OCI-LY1 (cell line): ENCODE results near the gene STEEP1.

ENCODE experiments used
- H2AFZ ChIP-seq: fragments of 200-600 bp; sonication (generic), shearing (Covaris generic); 2 replicates; pipeline ENCODE4 v1.6.0; 2014; ENCODE audit warnings: antibody characterized with exemption, mild to moderate bottlenecking, low read length
- H3F3A ChIP-seq: fragments of 200-600 bp; sonication (generic), shearing (Covaris generic); 2 replicates; pipeline ENCODE4 v1.6.0; 2014; ENCODE audit warnings: mild to moderate bottlenecking, antibody characterized with exemption, low read length, moderate library complexity; ENCODE audit not compliant: insufficient read depth
- H3K27ac ChIP-seq: fragments of 200-600 bp; sonication (generic); 2 replicates; pipeline ENCODE4 v1.5.1; 2014; ENCODE audit warnings: low read length, mixed run types, mild to moderate bottlenecking, low read depth; ENCODE audit not compliant: poor library complexity, severe bottlenecking
- H3K27me3 ChIP-seq: fragments of 200-600 bp; sonication (generic); 2 replicates; pipeline ENCODE4 v1.6.0; 2014; ENCODE audit warnings: antibody characterized with exemption, mild to moderate bottlenecking, low read length, moderate library complexity; ENCODE audit not compliant: insufficient read depth
- H3K36me3 ChIP-seq: fragments of 200-600 bp; sonication (generic); 2 replicates; pipeline ENCODE4 v1.6.1; 2014; ENCODE audit warnings: mild to moderate bottlenecking, antibody characterized with exemption, low read length, moderate library complexity, mixed read lengths; ENCODE audit not compliant: insufficient read depth
- H3K4me1 ChIP-seq: fragments of 200-600 bp; sonication (generic); 2 replicates; pipeline ENCODE4 v1.5.1; 2014; ENCODE audit warnings: mild to moderate bottlenecking, low read length, moderate library complexity; ENCODE audit not compliant: insufficient read depth, severe bottlenecking
- H3K4me2 ChIP-seq: fragments of 200-600 bp; sonication (generic), shearing (Covaris generic); 2 replicates; pipeline ENCODE4 v1.6.1; 2014; ENCODE audit warnings: low read length
- H3K4me3 ChIP-seq: fragments of 200-600 bp; sonication (generic); 2 replicates; pipeline ENCODE4 v1.5.1; 2014; ENCODE audit warnings: low read length, low read depth, mild to moderate bottlenecking, mixed read lengths; ENCODE audit not compliant: poor library complexity, severe bottlenecking
- H3K79me2 ChIP-seq: fragments of 200-600 bp; shearing (Covaris generic); 2 replicates; pipeline ENCODE4 v1.6.1; 2016; ENCODE audit warnings: mixed run types, low read length, mixed read lengths; ENCODE audit not compliant: insufficient read depth
- H3K9ac ChIP-seq: fragments of 200-600 bp; sonication (generic), shearing (Covaris generic); 2 replicates; pipeline ENCODE4 v1.6.1; 2014; ENCODE audit warnings: mild to moderate bottlenecking, low read length, mixed read lengths
- H3K9me2 ChIP-seq: fragments of 200-600 bp; sonication (generic), shearing (Covaris generic); 2 replicates; pipeline ENCODE4 v1.6.1; 2014; ENCODE audit warnings: low read depth, mild to moderate bottlenecking, low read length, mixed read lengths
- H3K9me3 ChIP-seq: fragments of 200-600 bp; shearing (Covaris generic); 2 replicates; pipeline ENCODE4 v1.6.1; 2014; ENCODE audit warnings: low read length, mixed read lengths
- H4K20me1 ChIP-seq: fragments of 200-600 bp; sonication (generic), shearing (Covaris generic); 2 replicates; pipeline ENCODE4 v1.6.0; 2016; ENCODE audit warnings: mild to moderate bottlenecking, low read length; ENCODE audit not compliant: insufficient read depth
- CTCF ChIP-seq: fragments of 200-600 bp; sonication (generic), shearing (Covaris generic); IDR thresholded peaks from 2 replicates; pipeline ENCODE4 v1.5.1; 2017; ENCODE audit warnings: mild to moderate bottlenecking, antibody characterized with exemption, low read length, moderate library complexity, mixed read lengths
- EZH2 ChIP-seq: fragments of 200-600 bp; sonication (generic), shearing (Covaris generic); IDR thresholded peaks from 2 replicates; pipeline ENCODE4 v1.8.0; 2017; ENCODE audit warnings: borderline replicate concordance, mixed run types, mild to moderate bottlenecking, antibody characterized with exemption, low read length, moderate library complexity, mixed read lengths

STEEP1 gene

GRCh38 chrX:119579414-119579813 lies 14.2 kb upstream of the STEEP1 start:
- Histone ChIP-seq H3K36me3 (peaks cover 32% of the 10 kb centered on the region; the same call in 1 of the 2 replicates), H3K9me3 (no peaks in the 10 kb centered on the region), H3K9ac (no peak overlapping the region; the same call in 1 of the 2 replicates), H3K4me2 (peak overlapping the region; percentile 37; the same call in 1 of the 2 replicates), H4K20me1 (no peaks in the 10 kb centered on the region), H3K4me1 (peaks cover 64% of the 10 kb centered on the region), H3K4me3 (no peak overlapping the region), H3K27me3 (no peaks in the 10 kb centered on the region), H2AFZ (no peak overlapping the region), H3K79me2 (peaks cover 9% of the 10 kb centered on the region), H3F3A (no peaks in the 10 kb centered on the region), H3K9me2 (no peaks in the 10 kb centered on the region), H3K27ac (peak overlapping the region; percentile 84)
- TF ChIP-seq CTCF, result no peak
- TF ChIP-seq EZH2, result no peak

GRCh38 chrX:119574394-119575266 lies 9.4 kb upstream of the STEEP1 start, which contains the start of gene UBE2A:
TSS of gene UBE2A (plus strand) at chrX:119574563. CDS start at chrX:119574712, 149 bp downstream.
- TF ChIP-seq CTCF (peak; percentile 9; the same call in 1 of the 2 replicates), EZH2 (no peak)
- Histone ChIP-seq H3K4me1 (peaks cover 49% of the 10 kb centered on the region), H3K36me3 (peaks cover 8% of the 10 kb centered on the region; the same call in 1 of the 2 replicates), H3K9me2 (no peaks in the 10 kb centered on the region), H4K20me1 (no peaks in the 10 kb centered on the region), H3K79me2 (peaks cover 9% of the 10 kb centered on the region), H3K9me3 (no peaks in the 10 kb centered on the region), H3K27ac (peak within 1 kb of the TSS; percentile 47), H3K4me3 (peak within 1 kb of the TSS; percentile 94), H3K27me3 (no peaks in the 10 kb centered on the region), H3F3A (no peaks in the 10 kb centered on the region), H3K9ac (peak within 1 kb of the TSS; percentile 94), H2AFZ (no peak within 1 kb of the TSS), H3K4me2 (peak within 1 kb of the TSS; percentile 90)

- H3K9me3 ChIP-seq, result no peaks in the 10 kb centered on the region
- no peaks in the 10 kb centered on the region for H3K9me2 ChIP-seq
- H3K4me3 ChIP-seq, result peak overlapping the region; percentile 94
- TF ChIP-seq EZH2 (no peak), CTCF (no peak)
- no peak overlapping the region for H3K27ac ChIP-seq
- no peaks in the 10 kb centered on the region for H3F3A ChIP-seq
- H3K9ac ChIP-seq, result peak overlapping the region; percentile 62
- H3K27me3 ChIP-seq, result no peaks in the 10 kb centered on the region
- peaks cover 9% of the 10 kb centered on the region for H3K79me2 ChIP-seq
- H2AFZ ChIP-seq, result no peak overlapping the region
- H3K36me3 ChIP-seq, result peaks cover 8% of the 10 kb centered on the region; the same call in 1 of the 2 replicates
- H3K4me2 ChIP-seq, result peak overlapping the region; percentile 74
- H3K4me1 ChIP-seq, result peaks cover 42% of the 10 kb centered on the region
- no peaks in the 10 kb centered on the region for H4K20me1 ChIP-seq
Observed at GRCh38 chrX:119573840-119574393, 8.7 kb upstream of the STEEP1 start.
